NOMO-1 (cell line): ENCODE data around the gene S100A2.

Source experiments
- DNase-seq, 2 experiments: peaks; one replicate each; lab custom pipeline; 2025; ENCODE audit not compliant: unreplicated experiment in 2 of 2; lab: John Stamatoyannopoulos, UW

S100A2 gene

GRCh38 chr1:153565529-153566374, at the start of gene S100A2:
S100A2 (minus strand) TSS chr1:153565844; CDS start chr1:153563877, 1,967 bp downstream.
- peak; percentile 50 to 78 for DNase-seq

GRCh38 chr1:153615406-153615805, 49.8 kb upstream of the S100A2 start:
- no peak for DNase-seq

GRCh38 chr1:153614906-153615305, 49.3 kb upstream of the S100A2 start:
- no peak for DNase-seq

GRCh38 chr1:153614189-153614900, 48.7 kb upstream of the S100A2 start:
- DNase-seq: no peak

GRCh38 chr1:153613406-153613805, 47.8 kb upstream of the S100A2 start:
- DNase-seq: no peak

GRCh38 chr1:153612755-153613331, 47.2 kb upstream of the S100A2 start, which contains the start of gene S100A16:
S100A16 (minus strand) TSS chr1:153613137; CDS start chr1:153608151, 4,986 bp downstream.
- no peak for DNase-seq

GRCh38 chr1:153612111-153612754, 46.6 kb upstream of the S100A2 start:
- DNase-seq: no peak

- DNase-seq: no peak
Measured at GRCh38 chr1:153611356-153611755, 45.7 kb upstream of the S100A2 start.

GRCh38 chr1:153610811-153611301, 45.2 kb upstream of the S100A2 start:
- peak in 1 of 2 experiments; percentile 19 for DNase-seq

- DNase-seq: no peak
Measured at GRCh38 chr1:153610334-153610733, 44.7 kb upstream of the S100A2 start.

GRCh38 chr1:153609585-153609907, 43.9 kb upstream of the S100A2 start:
- DNase-seq: no peak

- no peak for DNase-seq
Measured at GRCh38 chr1:153608742-153609584, 43.3 kb upstream of the S100A2 start.

GRCh38 chr1:153608089-153608682, 42.5 kb upstream of the S100A2 start:
- no peak for DNase-seq

- no peak for DNase-seq
Measured at GRCh38 chr1:153607381-153607780, 41.7 kb upstream of the S100A2 start.

- no peak for DNase-seq
Measured at GRCh38 chr1:153606194-153606593, 40.5 kb upstream of the S100A2 start.

GRCh38 chr1:153602749-153603148, 37.1 kb upstream of the S100A2 start:
- DNase-seq: no peak

GRCh38 chr1:153599847-153600246, 34.2 kb upstream of the S100A2 start:
- DNase-seq: no peak

- peak; percentile 97 to 99 for DNase-seq
Measured at GRCh38 chr1:153598309-153599172, 32.9 kb upstream of the S100A2 start.

- peak in 1 of 2 experiments; percentile 45 for DNase-seq
Measured at GRCh38 chr1:153597206-153597605, 31.6 kb upstream of the S100A2 start.
